ENCODE measurements around the gene RMND1.
"Not testable (repeated sequence)": the region's sequence is repeated elsewhere in the genome, so short reads cannot be mapped to it uniquely, and the experiment has no call there.

Gene RMND1

GRCh38 chr6:151385177-151385576 lies 66.7 kb downstream of the RMND1 start:
- no peak for DNase-seq (ENCODE audit: low read depth)

GRCh38 chr6:151384151-151384550 lies 67.8 kb downstream of the RMND1 start:
- DNase-seq (ENCODE audit: low read depth) = no peak

GRCh38 chr6:151382631-151383030 lies 69.3 kb downstream of the RMND1 start:
- not testable (repeated sequence) for DNase-seq (ENCODE audit: low read depth)

GRCh38 chr6:151381722-151382121 lies 70.2 kb downstream of the RMND1 start:
- DNase-seq (ENCODE audit: low read depth) = no peak

- no peak for DNase-seq (ENCODE audit: low read depth)
These were observed 71.1 kb downstream of the RMND1 start for GRCh38 chr6:151380848-151381205.

DNA sequence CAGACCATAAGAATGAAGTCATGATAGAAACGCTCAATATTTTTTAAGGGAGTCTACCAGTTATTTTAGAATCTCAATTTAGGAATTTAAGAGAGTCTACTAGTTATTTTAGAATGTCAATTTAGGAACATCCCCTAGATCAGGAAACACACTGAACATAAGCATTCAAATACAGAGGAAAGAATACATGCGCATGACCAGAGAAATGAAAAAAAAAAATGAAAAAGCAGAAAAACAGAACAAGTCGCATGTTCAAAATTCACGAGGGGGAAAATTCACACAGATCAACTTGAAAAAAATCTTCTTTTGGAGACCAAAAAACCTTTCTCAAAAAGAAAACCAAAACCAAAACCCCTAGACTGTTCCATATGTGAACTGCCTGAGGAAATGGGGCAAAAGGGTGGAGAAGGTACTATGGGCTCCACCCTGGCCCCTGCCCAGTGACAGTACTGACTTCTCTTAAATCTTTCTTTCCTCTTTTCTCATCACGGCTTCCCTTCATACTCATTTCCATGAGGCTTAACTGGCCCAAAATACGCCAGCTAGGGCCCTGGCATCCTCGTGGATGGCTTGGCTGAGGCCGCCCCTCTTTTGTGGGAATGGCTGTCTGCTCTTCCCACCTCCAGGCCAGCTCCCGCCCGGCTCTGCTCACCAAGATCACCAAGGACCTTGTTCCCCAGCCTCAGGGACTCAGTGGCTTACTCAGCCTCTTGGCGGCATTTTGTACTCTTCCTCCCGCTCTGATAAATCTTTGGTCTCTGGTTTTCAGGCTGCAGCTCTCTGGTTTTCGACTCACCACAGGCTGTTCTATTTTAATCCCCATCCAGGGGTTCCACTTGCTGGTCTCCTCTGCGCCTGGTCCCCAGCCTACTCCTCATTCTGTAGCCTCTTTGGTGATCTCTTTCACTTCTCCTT lies 71.7 kb downstream of the RMND1 start:
- no peak for DNase-seq (ENCODE audit: low read depth)

GRCh38 chr6:151377095-151377494 lies 74.8 kb downstream of the RMND1 start:
- DNase-seq (ENCODE audit: low read depth) = no peak

- no peak for DNase-seq (ENCODE audit: low read depth)
These were observed 75.5 kb downstream of the RMND1 start for GRCh38 chr6:151376440-151376839.

- DNase-seq (ENCODE audit: low read depth) = no peak
These were observed 76.1 kb downstream of the RMND1 start for GRCh38 chr6:151375833-151376232.

GRCh38 chr6:151374036-151374683 lies 77.8 kb downstream of the RMND1 start:
- no peak for DNase-seq (ENCODE audit: low read depth)

GRCh38 chr6:151372164-151372563 lies 79.8 kb downstream of the RMND1 start:
- no peak for DNase-seq (ENCODE audit: low read depth)

DNA sequence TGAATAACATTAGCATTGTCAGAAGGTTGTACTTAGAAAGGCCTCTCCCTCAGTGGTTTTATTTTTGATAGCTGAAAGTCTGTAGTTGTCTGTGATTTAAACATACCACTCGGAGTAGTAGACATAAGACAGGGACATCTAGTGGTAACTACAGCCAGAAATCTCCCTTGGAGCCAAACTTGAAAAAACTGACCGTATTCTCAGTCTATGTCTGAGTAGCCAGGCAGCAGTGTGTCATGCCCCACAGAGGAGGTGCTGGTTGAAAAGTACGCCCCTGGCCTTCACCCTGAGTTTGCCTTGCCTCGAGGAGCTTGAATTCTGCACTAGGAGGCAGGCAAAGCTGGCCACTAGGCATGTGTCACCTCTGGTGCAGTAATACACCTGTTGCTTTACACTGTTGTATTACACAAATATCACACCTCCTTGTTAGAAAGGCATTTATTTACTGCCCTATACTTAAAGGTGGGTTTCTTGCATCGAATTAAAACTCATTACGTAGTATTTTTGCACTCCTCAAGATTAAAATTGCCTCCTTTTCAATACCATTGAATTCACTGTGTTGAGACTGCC lies 81.3 kb downstream of the RMND1 start:
- no peak for DNase-seq (ENCODE audit: low read depth)

GRCh38 chr6:151365233-151365632 lies 86.7 kb downstream of the RMND1 start:
- DNase-seq (ENCODE audit: low read depth) = no peak

DNA sequence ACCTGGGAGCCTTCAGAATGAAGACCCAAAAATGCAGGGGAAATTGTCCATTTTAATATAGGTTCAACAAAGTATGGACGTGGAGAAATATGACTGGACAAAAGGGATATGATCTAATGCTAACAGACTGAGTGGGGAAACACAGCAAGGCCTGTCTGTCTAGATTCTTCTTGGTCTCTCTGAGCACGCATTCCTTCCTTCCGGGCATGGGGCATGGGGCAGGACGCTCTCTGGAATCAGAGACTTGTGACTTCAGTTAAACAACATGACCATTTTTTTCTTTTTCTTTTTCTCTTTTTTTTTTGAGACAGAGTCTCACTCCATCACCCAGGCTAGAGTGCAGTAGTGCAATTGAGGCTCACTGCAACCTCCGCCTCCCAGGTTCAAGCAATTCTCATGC lies 92.4 kb downstream of the RMND1 start:
- no peak for DNase-seq (ENCODE audit: low read depth)

GRCh38 chr6:151358475-151358874 lies 93.5 kb downstream of the RMND1 start:
- no peak for DNase-seq (ENCODE audit: low read depth)

GRCh38 chr6:151357758-151358436 lies 94.0 kb downstream of the RMND1 start:
- no peak for DNase-seq (ENCODE audit: low read depth)

GRCh38 chr6:151356983-151357382 lies 94.9 kb downstream of the RMND1 start:
- DNase-seq (ENCODE audit: low read depth) = not testable (repeated sequence)

All from stimulated activated CD8-positive, alpha-beta memory T cell treated with anti-CD3 and anti-CD28 coated beads, Interleukin-7, amount 100 ng/mL, for 24 hours (primary cell).